T-helper 1 cell (primary cell): ENCODE measurements around the gene LHFPL2.

Experiments used
- DNase-seq, 5 donors: peaks; one replicate each; pipeline ENCODE4 v3.0.0-alpha.2; 2012 to 2020

LHFPL2 gene

GRCh38 chr5:78563621-78564020, 85.0 kb downstream of the LHFPL2 start:
- no peak for DNase-seq

GRCh38 chr5:78562714-78563330, 85.8 kb downstream of the LHFPL2 start:
- DNase-seq = no peak

- no peak for DNase-seq
Observed at GRCh38 chr5:78562001-78562400, 86.6 kb downstream of the LHFPL2 start.

GRCh38 chr5:78561261-78561660, 87.3 kb downstream of the LHFPL2 start:
- DNase-seq = no peak

GRCh38 chr5:78560000-78560855, 88.3 kb downstream of the LHFPL2 start:
- DNase-seq = peak in 1 of 5 donors; percentile 43

GRCh38 chr5:78557601-78558000, 91.0 kb downstream of the LHFPL2 start:
- DNase-seq = no peak

- no peak for DNase-seq
Observed at GRCh38 chr5:78555870-78556269, 92.7 kb downstream of the LHFPL2 start.

GRCh38 chr5:78554670-78555069, 93.9 kb downstream of the LHFPL2 start:
- no peak for DNase-seq

- DNase-seq = no peak
Observed at GRCh38 chr5:78553580-78554353, 94.8 kb downstream of the LHFPL2 start.

- no peak for DNase-seq
Observed at GRCh38 chr5:78552729-78553342, 95.7 kb downstream of the LHFPL2 start.

GRCh38 chr5:78550891-78551290, 97.7 kb downstream of the LHFPL2 start:
- DNase-seq = no peak

GRCh38 chr5:78549043-78549442, 99.5 kb downstream of the LHFPL2 start:
- no peak for DNase-seq

GRCh38 chr5:78547731-78548615, 100.6 kb downstream of the LHFPL2 start:
- no peak for DNase-seq

- DNase-seq = no peak
Observed at GRCh38 chr5:78547183-78547582, 101.4 kb downstream of the LHFPL2 start.

- no peak for DNase-seq
Observed at GRCh38 chr5:78546276-78546996, 102.1 kb downstream of the LHFPL2 start.

- no peak for DNase-seq
Observed at GRCh38 chr5:78545406-78545805, 103.2 kb downstream of the LHFPL2 start.

- DNase-seq = peak in 1 of 5 donors; percentile 32
Observed at GRCh38 chr5:78544561-78545201, 103.9 kb downstream of the LHFPL2 start.

- no peak for DNase-seq
Observed at GRCh38 chr5:78543916-78544315, 104.7 kb downstream of the LHFPL2 start.

GRCh38 chr5:78543292-78543691, 105.3 kb downstream of the LHFPL2 start:
- no peak for DNase-seq

- DNase-seq = no peak
Observed at GRCh38 chr5:78542321-78542840, 106.2 kb downstream of the LHFPL2 start.
